ENCODE measurements around the gene BCL7A.

Gene BCL7A

GRCh38 chr12:122021193-122021821 lies 377 bp upstream of the BCL7A start:
- no peak for DNase-seq (ENCODE audit: low read depth)
- H3K4me3 ChIP-seq (ENCODE audit: low read depth, low read length) = peak overlapping the region; percentile 65
- no peak for TF ChIP-seq CTCF (IDR thresholded peaks at IDR 0.05; ENCODE audit: control insufficient read depth, extremely low read depth, insufficient read depth)

GRCh38 chr12:122022393-122023338 lies 982 bp downstream of the BCL7A start:
- no peak for DNase-seq (ENCODE audit: low read depth)
- H3K4me3 ChIP-seq (ENCODE audit: low read depth, low read length) = peak overlapping the region; percentile 66
- no peak for TF ChIP-seq CTCF (IDR thresholded peaks at IDR 0.05; ENCODE audit: control insufficient read depth, extremely low read depth, insufficient read depth)

- H3K4me3 ChIP-seq (ENCODE audit: low read depth, low read length) = peak overlapping the region; percentile 66
- peak; percentile 80 for DNase-seq (ENCODE audit: low read depth)
- no peak for TF ChIP-seq CTCF (IDR thresholded peaks at IDR 0.05; ENCODE audit: control insufficient read depth, extremely low read depth, insufficient read depth)
Observed at GRCh38 chr12:122023339-122024131, 1.9 kb downstream of the BCL7A start.

GRCh38 chr12:122024132-122024785 lies 2.6 kb downstream of the BCL7A start:
- TF ChIP-seq CTCF (IDR thresholded peaks at IDR 0.05; ENCODE audit: control insufficient read depth, extremely low read depth, insufficient read depth) = no peak
- H3K4me3 ChIP-seq (ENCODE audit: low read depth, low read length) = peak overlapping the region; percentile 66
- DNase-seq (ENCODE audit: low read depth) = no peak

GRCh38 chr12:122026706-122027333 lies 5.1 kb downstream of the BCL7A start:
- DNase-seq (ENCODE audit: low read depth) = no peak
- H3K4me3 ChIP-seq (ENCODE audit: low read depth, low read length) = no peak overlapping the region
- no peak for TF ChIP-seq CTCF (IDR thresholded peaks at IDR 0.05; ENCODE audit: control insufficient read depth, extremely low read depth, insufficient read depth)
